Fibroblast of skin of right quadriceps (primary cell): ENCODE results near the gene ACOT7.
A peak's percentile ranks its signal among the peaks of the same experiment; 100 is the strongest.

ENCODE experiments used
- DNase-seq: peaks from one replicate; pipeline ENCODE4 v3.0.0-alpha.2; 2013

Gene ACOT7

DNA sequence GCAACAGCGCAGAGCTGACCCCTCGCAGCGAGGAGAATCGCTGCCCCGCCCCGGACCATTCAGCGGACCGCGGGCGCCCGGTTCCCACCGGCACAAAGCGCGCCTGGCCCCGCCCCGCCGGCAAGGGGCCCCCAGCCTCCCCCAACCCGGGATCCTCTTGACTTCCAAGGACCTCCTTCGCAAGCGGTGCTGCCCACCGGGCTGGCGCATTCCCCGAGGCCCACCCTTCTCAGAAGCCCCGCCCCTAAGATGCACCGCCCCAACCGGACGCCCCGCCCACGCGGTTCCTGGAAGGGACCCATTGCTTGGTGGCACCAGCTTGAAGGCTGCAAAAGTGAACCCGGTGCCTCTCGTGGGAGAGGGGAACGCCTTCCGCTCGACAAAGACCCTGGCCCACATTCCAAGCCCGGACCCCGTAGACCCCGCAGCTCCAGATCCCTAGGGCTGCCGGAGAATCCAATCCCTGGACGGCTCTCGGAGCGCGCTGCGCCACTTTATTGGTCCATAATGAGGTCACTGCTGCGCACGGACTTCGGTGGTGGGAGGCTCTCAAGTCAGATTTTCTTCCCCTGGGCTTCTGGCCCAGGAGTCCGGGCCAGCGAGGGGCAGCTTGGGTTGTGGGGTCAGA lies 147.6 kb downstream of the ACOT7 start:
- DNase-seq, result no peak

DNA sequence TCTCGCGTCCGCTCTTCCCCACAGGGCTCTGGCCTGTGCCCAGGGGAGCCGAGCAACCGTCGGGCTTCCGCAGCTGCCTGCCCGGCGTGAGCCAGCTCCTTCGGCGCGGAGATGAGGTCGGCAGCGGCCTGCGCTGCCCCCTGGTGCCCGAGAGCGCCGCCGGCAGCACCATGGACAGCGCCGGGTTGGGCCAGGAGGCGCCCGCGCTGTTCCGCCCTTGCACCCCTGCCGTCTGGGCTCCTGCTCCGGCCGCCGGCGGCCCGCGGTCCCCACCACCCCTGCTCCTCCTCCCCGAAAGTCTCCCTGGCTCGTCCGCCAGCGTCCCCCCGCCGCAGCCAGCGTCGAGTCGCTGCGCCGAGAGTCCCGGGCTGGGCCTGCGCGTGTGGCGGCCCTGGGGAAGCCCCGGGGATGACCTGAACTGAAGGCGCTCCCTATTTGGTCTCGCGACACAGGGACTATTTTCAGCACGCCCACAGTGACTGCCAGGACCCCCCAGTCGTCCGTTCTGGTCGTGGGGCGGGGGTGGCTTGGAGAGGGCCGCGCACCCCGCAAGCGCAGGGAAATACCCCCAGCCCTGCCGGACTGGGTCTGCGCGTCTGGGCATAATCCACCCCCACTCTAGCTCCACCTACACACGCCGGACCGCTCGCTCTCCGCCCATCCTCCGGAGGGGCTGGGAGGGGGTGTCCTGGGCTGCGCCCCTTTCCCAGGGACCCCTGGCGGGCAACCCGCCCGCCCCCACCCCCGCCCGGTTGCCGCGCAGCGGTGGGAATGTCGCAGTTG lies 148.3 kb downstream of the ACOT7 start:
- peak; percentile 70 for DNase-seq

DNA sequence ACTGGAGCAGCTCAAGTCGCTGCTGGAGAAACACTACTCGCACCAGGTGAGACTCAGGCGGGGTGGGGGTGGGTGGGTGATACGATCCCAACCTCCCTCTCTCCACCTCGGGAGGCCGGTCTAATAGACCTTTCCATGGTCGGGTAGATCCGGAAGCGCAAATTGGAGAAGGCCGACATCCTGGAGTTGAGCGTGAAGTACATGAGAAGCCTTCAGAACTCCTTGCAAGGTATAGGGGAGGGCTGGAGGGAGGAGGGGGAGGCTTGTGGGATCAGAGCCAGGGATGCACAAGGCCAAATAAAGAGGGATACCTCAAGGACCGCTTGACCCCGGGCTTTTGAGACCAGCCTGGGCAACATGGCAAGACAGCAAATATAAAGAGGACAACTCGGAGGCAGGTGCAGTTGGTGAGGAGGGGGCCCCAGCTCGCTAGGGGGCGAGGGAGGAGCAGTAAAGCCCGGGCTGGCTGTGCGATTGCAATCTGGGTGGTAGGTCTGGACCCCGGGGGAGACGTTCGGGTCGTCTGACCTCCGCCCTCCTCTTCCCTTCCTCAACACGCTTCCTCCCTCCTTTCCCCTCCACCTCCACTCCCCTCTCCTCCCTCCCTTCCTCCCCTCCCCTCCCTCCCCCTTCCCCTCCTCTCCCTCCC lies 149.0 kb downstream of the ACOT7 start:
- no peak for DNase-seq

DNA sequence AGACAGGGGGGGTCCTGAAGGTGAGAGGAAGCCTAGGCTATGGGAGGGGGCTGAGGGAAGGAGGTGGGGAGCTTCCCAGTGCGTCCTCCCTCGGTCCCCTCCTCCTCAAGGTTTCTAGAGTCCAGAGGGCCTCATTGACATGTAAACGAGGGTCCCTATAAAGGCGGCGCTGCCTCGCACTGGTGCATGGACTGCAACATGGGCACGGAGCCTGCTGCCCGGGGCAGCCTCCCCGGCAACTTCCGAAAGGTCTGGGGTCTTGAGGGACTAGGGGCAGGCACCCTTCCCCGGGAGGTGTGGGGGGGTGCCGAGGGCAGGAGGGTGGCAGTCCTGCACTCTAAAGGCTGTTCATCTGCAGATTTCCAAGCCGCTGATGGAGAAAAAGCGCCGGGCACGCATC lies 149.6 kb downstream of the ACOT7 start, which contains the start of gene HES3:
Gene HES3 (plus strand): TSS at position 187 of the 400 bp plus-strand sequence. CDS start 187 bp downstream, at position 374.
- no peak for DNase-seq

GRCh38 chr1:6243053-6243834 lies 150.3 kb downstream of the ACOT7 start:
- DNase-seq, result no peak

- DNase-seq, result no peak
Measured at GRCh38 chr1:6241887-6242740, 151.5 kb downstream of the ACOT7 start.

DNA sequence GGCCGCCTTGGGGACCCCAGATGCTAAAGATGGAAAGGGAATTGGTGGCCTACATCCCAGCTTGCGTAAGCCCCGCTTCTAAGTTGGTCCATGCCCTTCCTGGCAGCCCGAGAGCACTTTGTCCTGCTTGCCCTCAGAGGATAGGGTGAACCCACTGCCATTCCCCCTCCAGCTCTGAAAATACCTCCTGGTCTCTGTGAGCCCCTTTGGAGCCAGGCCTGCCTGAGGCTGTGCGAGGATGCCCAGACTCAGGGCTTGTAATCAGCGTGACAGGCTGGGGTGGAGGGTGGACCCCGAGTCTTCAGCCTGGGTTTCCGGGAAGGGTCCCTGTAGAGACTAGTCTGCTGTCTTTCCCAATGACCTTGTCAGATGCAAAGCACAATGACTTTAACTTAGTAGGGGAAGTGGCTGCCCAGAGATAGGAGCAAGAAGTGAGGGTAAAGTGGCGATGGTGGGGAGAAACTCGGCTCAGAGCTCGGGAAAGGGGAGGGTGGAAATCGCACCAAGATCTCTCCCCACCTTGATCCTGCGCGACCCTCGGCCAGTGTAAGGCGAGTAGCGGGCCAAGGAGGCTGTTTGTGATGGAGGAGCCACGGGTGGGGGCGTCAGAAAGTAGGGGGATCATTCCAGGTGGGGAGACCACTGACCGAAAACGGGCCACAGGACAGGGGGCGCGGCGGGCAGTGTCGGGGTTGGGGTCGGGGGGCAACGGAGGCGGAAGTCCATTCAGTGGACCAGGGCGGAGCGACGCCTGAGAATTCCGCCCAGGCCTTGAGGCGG lies 152.3 kb downstream of the ACOT7 start:
- DNase-seq, result no peak

- DNase-seq, result peak; percentile 70
Measured at GRCh38 chr1:6239950-6240768, 153.4 kb downstream of the ACOT7 start.

DNA sequence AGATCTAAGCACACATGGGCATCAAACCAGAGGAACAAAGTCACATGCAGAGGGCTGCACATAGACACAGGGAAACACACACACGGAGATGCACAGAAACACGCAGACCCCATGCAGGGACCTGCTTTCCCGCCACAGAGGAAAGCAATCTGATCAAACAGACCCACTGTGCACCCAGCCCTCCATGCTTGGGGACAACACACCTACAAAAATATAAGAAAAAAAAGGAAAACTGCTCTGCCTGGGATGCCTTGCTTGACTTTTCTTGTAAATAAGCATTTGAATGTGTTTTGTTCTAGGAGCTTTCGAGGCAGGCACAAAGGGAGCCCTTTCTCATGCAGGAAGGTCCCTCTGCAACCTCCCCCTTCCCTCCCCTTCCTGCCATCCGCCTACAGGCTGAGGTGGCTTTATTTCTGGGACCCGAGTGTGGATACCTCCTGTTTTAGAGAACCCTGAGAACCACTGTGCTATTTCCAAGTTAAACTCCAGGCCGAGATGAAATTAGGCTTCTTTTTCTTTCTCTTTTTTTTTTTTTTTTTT lies 154.3 kb downstream of the ACOT7 start:
- no peak for DNase-seq

GRCh38 chr1:6237093-6237492 lies 156.5 kb downstream of the ACOT7 start:
- no peak for DNase-seq

DNA sequence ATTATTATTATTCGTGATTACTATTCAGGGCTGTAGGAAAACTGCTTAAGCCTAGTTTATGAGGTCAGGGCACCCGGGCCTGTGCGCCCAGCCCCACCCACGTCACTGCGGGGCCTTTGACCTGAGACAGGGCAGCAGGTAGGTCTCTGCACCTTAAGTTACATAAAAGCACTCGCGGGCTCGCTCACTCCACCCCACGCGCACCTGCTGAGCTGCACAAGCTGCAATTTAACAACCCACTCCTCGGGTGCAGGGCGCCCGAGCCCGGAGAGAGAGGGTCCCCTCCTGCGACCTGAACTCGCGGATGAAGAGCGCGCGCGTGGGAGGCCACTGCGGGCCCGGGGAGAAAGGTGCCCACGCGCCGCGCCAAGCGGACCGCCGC lies 158.3 kb downstream of the ACOT7 start:
- DNase-seq, result no peak

- DNase-seq, result peak; percentile 27
Measured at GRCh38 chr1:6234502-6235295, 158.9 kb downstream of the ACOT7 start.

DNA sequence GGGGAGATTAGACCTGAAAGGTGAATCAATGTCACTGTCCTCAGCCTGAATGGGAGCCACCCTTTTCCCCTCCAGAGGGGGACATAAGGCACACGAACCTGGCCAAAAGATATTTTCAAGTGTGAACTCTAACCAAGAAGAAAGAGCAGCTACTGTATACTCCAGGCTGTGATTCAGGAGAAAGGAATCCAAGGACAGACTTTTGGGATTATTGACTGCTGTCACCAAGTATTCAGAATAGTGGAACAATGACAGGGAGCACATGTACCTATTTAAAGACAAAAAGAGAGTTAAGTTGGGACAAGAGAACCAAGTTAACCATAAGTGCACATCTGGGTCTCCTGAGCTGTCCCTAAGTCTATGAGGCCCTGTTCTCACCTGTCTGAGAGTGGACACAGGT lies 160.2 kb downstream of the ACOT7 start:
- DNase-seq, result no peak

DNA sequence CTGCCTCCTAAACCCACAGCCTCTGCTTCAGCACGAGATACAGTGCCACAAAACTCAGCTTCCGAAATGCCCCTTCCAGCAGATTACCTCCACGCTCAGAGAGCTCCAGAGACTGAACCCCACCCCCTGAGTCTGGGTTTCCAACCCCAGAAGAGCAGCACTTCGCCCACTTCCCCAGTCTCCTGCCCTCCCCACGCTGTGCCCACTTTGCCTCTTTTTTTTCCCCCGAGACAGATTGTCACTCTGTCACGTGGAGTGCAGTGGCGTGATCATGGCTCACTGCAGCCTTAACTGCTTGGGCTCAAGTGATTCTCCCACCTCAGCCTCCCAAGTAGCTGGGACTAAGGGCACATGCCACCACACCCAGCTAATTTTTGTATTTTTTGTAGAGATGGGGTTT lies 167.9 kb downstream of the ACOT7 start:
- DNase-seq, result no peak

DNA sequence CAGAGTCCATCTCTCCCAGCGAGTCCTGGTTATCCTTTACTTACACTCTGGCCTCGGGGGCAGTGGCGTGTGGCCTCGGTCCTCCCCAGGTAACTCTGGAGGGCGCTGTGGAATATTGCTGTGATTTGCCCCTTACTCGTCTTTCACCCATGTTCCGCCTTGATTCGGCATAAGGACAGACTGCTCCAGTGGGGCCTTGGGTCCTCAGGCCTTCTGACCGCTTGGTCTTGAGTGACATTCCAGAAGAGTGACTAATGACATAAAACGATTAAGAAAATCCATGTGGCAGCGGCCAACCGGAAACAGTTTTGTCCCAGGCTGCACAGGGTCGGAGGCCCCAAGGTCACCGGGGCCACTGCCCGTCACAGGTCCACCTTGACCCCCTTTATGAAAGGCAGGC lies 168.8 kb downstream of the ACOT7 start:
- no peak for DNase-seq

DNA sequence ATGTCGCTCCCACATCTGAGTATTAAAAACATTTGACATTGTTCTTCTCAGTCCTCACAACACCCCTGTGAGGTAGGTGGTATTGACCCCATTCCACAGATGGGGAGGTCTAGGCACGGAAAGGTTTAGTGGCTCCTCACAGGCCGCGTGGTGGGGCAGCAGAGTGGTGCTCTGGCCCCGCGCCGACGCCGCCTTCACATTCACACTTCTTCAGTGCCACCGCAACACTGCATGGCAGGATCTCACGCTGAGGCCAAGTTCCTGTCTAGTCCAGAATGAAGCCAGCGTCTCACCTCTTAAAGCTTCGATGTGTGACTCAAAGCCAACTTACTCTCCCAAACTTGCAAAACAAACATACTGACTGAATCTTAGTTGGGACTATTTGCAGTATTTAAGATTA lies 169.9 kb downstream of the ACOT7 start:
- DNase-seq, result no peak

- peak; percentile 50 for DNase-seq
Measured at GRCh38 chr1:6222636-6223035, 170.9 kb downstream of the ACOT7 start.

- DNase-seq, result no peak
Measured at GRCh38 chr1:6221210-6221784, 172.3 kb downstream of the ACOT7 start.

- no peak for DNase-seq
Measured at GRCh38 chr1:6220236-6220635, 173.3 kb downstream of the ACOT7 start.
